Vagina (tissue), 2 donors: ENCODE results near the gene RSPH9.

Source experiments
- POLR2A ChIP-seq, 2 donors: fragments of 450-650 bp; IDR thresholded peaks; one replicate each; pipeline ENCODE4 v1.6.1; 2017; ENCODE audit warnings: antibody characterized with exemption in 2 of 2, mild to moderate bottlenecking in 2 of 2, moderate library complexity in 2 of 2
- TF ChIP-seq, protein P1 (sequence below), 3 experiments: fragments of 450-650 bp in 2 of 3; fragments of 200-600 bp in 1 of 3; sonication (generic) in 1 of 3; IDR thresholded peaks; one replicate each; pipeline ENCODE4 v1.5.1; 2017 to 2019; ENCODE audit warnings: antibody characterized with exemption in 3 of 3, mild to moderate bottlenecking in 2 of 3, moderate library complexity in 2 of 3

DNA sequence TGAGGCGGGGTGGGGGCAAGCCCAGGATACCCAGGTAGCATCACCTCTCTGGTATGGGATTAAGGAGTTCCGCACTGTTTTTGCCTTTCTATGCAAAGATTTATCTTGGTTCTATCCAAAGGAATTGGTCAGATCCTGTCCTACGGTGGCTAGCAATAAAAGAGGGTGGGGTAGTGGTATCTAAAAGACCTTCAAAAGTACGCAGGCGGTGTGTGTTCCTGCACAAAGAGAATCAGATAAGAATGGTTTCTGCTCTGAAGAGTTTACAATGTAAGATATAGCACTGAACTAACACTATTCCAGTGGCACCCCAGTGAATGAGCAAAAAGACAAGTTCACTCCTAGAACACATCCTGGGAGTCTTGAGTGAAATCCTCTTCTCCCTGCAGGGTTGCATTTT lies 36.5 kb downstream of the RSPH9 start:
- no peak for TF ChIP-seq POLR2A (IDR thresholded peaks at IDR 0.05)
- TF ChIP-seq, protein P1, sequence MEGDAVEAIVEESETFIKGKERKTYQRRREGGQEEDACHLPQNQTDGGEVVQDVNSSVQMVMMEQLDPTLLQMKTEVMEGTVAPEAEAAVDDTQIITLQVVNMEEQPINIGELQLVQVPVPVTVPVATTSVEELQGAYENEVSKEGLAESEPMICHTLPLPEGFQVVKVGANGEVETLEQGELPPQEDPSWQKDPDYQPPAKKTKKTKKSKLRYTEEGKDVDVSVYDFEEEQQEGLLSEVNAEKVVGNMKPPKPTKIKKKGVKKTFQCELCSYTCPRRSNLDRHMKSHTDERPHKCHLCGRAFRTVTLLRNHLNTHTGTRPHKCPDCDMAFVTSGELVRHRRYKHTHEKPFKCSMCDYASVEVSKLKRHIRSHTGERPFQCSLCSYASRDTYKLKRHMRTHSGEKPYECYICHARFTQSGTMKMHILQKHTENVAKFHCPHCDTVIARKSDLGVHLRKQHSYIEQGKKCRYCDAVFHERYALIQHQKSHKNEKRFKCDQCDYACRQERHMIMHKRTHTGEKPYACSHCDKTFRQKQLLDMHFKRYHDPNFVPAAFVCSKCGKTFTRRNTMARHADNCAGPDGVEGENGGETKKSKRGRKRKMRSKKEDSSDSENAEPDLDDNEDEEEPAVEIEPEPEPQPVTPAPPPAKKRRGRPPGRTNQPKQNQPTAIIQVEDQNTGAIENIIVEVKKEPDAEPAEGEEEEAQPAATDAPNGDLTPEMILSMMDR (IDR thresholded peaks at IDR 0.05): no peak
